Fibroblast of lung (primary cell): ENCODE measurements around the gene LTO1.

Experiments
- CTCF ChIP-seq, 2 donors: IDR thresholded peaks in 1 of 2; conservative IDR thresholded peaks in 1 of 2; 1 replicate in 1 of 2; 2 replicates in 1 of 2; pipeline ENCODE4 v1.5.1; 2011 to 2012; ENCODE audit warnings: low read length in 2 of 2, control low read depth in 1 of 2, inconsistent platforms in 1 of 2, low read depth in 1 of 2, mild to moderate bottlenecking in 1 of 2
- EZH2 ChIP-seq: IDR thresholded peaks from 2 replicates; pipeline ENCODE4 v1.5.1; 2012; ENCODE audit warnings: low read length, control low read depth, mild to moderate bottlenecking; ENCODE audit errors: missing control alignments

DNA sequence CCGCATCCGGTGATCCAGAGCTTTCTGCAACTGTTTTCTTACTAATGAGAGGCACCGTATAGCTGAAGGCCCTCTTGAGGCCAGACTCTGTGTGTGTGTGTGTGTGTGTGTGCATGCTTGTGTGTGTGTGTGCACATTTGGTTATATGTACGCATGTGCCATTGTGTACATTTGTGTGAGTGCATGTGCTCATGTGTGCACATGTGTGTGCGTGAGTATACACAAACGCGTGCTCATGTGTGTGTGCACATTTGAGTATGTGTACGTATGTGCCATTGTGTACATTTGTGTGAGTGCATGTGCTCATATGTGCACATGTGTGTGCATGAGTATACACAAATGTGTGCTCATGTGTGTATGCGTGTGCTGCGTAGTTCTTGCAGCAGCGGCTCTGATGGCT lies 40.9 kb upstream of the LTO1 start:
- TF ChIP-seq CTCF (conservative IDR thresholded peaks at IDR 0.05 in 1 of 2, IDR thresholded peaks at IDR 0.05 in 1 of 2; ENCODE audit: low read depth in 1 of 2, low read length in 2 of 2), result no peak
- TF ChIP-seq EZH2, result no peak
